ENCODE data around the gene SNX21.

- TF ChIP-seq POLR2AphosphoS5 (IDR thresholded peaks at IDR 0.05; ENCODE audit: low read depth, low read length), result no peak
- no peak for TF ChIP-seq REST (IDR thresholded peaks at IDR 0.05; ENCODE audit: insufficient read depth in 1 of 2, low read depth in 2 of 2, low read length in 2 of 2)
- no peak for TF ChIP-seq TAF1 (IDR thresholded peaks at IDR 0.05; ENCODE audit: borderline replicate concordance, insufficient read depth, low read length)
- no peak for TF ChIP-seq FOXP2 (optimal IDR thresholded peaks at IDR 0.05; ENCODE audit: borderline replicate concordance, extremely low read depth, extremely low read length, insufficient read depth)
These were observed 32.9 kb downstream of the SNX21 start for GRCh38 chr20:45866454-45866853.

Measured in PFSK-1 (cell line).